C4-2B (cell line): ENCODE measurements around the gene BICRA.
"Not testable (repeated sequence)": the region's sequence is repeated elsewhere in the genome, so short reads cannot be mapped to it uniquely, and the experiment has no call there.

ENCODE experiments used
- H3K27ac ChIP-seq: fragments of 450-650 bp; 2 replicates; pipeline ENCODE4 v1.5.1; 2017
- ZFX ChIP-seq: fragments of 450-650 bp; IDR thresholded peaks from 2 replicates; pipeline ENCODE4 v1.6.1; 2017
- TF ChIP-seq, protein P1 (sequence below): fragments of 450-650 bp; conservative IDR thresholded peaks from 2 replicates; pipeline ENCODE4 v1.5.1; 2017; ENCODE audit warnings: mild to moderate bottlenecking

Gene BICRA

DNA sequence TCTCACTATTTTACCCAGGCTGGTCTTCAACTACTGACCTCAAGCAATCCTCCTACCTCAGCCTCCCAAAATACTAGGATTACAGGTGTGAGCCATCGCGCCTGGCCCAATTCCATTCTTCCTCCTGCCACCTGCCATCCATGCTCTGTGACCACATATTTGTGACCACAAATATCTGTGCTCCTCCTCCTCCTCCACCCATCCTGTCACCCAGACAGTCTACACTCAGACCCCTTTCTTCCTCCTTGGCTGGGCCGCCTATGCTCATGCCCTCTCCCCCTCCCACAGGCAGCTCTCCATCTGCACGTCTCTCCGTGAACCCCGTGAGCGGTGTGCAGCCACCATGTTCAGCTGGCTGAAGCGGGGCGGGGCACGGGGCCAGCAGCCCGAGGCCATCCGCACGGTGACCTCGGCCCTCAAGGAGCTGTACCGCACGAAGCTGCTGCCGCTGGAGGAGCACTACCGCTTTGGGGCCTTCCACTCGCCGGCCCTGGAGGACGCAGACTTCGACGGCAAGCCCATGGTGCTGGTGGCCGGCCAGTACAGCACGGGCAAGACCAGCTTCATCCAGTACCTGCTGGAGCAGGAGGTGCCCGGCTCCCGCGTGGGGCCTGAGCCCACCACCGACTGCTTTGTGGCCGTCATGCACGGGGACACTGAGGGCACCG is 107.5 kb downstream of the BICRA start:
- TF ChIP-seq, protein P1, sequence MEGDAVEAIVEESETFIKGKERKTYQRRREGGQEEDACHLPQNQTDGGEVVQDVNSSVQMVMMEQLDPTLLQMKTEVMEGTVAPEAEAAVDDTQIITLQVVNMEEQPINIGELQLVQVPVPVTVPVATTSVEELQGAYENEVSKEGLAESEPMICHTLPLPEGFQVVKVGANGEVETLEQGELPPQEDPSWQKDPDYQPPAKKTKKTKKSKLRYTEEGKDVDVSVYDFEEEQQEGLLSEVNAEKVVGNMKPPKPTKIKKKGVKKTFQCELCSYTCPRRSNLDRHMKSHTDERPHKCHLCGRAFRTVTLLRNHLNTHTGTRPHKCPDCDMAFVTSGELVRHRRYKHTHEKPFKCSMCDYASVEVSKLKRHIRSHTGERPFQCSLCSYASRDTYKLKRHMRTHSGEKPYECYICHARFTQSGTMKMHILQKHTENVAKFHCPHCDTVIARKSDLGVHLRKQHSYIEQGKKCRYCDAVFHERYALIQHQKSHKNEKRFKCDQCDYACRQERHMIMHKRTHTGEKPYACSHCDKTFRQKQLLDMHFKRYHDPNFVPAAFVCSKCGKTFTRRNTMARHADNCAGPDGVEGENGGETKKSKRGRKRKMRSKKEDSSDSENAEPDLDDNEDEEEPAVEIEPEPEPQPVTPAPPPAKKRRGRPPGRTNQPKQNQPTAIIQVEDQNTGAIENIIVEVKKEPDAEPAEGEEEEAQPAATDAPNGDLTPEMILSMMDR: no peak
- no peak for TF ChIP-seq ZFX
- H3K27ac ChIP-seq: no peak overlapping the region

DNA sequence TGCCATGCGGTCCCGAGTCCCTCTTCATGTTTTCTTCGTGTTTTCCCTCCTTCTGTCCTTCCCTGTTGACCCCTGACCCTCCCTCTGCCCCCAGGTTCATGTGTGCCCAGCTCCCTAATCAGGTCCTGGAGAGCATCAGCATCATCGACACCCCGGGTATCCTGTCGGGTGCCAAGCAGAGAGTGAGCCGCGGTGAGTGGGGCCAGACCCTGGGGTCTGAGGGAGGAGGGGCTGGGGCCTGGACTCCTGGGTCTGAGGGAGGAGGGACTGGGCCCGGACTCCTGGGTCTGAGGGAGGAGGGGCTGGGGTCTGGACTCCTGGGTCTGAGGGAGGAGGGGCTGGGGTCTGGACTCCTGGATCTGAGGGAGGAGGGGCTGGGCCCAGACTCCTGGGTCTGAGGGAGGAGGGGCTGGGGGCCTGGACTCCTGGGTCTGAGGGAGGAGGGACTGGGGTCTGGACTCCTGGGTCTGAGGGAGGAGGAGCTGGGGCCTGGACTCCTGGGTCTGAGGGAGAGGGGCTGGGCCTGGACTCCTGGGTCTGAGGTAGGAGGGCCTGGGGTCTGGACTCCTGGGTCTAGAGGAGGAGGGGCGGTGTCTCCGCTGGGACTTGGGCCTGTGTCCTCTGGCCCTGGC is 109.6 kb downstream of the BICRA start:
- H3K27ac ChIP-seq: not testable (repeated sequence)

DNA sequence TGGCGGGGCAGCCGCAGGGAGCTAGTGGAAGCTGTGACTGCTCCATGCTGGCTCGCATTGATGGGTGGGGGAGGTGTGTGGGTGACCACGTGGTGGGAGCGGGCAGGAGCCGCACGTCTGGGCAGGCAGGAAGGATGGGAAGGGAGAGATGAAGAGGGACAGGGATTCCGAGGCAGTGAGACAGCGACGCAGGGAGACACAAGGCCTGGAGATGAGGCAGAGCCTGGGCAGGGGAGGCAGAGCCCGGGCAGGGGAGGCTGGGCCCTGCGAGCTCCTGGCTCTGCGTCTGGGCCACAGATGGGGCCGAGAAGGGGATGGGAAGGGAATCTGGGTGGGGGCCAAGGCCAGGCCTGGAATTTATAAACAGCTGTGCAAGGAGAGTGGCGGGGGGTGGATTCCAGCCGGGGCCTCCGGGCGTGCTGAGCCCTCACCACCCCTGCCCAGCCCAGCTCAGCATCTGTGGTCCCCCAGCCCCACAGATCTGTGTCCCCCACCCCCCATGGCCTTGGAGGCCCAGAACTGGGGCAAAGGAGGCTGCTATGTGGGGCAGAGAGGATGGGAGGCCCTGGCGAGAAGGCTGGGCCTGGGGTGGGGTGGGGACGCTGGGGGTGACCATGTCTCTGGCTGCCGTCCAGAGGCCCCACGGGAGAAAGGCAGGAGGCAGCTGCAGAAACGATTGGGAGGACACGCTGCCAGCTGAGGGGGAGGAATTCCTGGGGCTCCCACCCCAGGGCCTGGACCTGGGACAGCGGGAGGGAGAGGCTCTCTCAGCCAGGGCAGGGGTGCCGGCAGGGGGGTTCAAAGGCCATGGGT is 110.3 kb downstream of the BICRA start:
- TF ChIP-seq ZFX: no peak
- TF ChIP-seq, protein P1: no peak
- H3K27ac ChIP-seq: no peak overlapping the region

DNA sequence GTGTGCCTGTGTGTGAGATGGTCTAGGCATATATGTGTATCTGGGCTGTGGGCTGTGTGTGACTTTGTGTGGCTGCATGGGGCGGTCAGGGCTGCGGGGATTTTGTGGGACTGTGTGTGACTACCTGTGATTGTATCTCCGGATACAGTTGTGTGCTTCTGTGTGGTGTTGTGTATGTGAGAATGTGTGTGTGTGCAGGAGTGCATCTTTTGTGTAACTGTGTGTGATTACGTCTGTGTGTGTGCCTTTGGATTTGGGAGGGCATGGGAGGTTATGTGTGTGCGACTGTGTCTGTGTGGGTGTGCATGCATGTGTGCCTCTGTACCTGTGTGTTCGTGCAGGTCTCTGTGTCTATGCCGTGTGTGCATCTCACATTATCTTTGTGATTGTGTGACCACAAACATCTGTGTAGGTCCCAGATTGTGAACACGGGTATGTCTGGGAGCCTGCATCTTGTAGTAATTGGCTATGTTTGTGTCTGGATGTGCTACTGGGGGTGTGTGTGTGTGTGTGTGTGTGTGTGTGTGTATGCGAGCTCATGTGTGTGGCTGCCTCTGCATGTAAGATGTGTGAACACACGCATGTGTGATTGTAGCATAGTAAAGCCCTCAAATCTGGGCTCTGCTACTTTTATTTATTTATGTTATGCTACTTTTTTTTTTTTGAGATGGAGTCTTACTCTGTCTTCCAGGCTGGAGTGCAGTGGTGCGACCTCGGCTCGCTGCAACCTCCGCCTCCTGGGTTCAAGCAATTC is 111.9 kb downstream of the BICRA start:
- no peak overlapping the region for H3K27ac ChIP-seq
- no peak for TF ChIP-seq ZFX
- TF ChIP-seq, protein P1: no peak

DNA sequence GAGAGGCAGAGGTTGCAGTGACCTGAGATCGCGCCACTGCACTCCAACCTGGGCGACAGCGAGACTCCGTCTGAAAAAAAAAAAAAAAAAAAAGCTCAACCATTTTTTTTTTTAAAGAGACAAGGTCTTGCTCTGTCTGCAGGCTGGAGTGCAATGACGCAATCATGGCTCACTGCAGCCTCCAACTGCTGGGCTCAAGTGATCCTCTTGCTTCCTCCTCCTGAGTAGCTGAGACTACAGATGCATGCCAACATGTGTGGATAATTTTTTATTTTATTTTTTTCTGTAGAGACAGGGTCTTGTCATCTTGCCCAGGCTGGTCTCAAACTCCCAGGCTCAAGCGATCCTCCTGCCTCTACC is 114.6 kb downstream of the BICRA start:
- TF ChIP-seq ZFX: no peak
- TF ChIP-seq, protein P1: no peak
- no peak overlapping the region for H3K27ac ChIP-seq

DNA sequence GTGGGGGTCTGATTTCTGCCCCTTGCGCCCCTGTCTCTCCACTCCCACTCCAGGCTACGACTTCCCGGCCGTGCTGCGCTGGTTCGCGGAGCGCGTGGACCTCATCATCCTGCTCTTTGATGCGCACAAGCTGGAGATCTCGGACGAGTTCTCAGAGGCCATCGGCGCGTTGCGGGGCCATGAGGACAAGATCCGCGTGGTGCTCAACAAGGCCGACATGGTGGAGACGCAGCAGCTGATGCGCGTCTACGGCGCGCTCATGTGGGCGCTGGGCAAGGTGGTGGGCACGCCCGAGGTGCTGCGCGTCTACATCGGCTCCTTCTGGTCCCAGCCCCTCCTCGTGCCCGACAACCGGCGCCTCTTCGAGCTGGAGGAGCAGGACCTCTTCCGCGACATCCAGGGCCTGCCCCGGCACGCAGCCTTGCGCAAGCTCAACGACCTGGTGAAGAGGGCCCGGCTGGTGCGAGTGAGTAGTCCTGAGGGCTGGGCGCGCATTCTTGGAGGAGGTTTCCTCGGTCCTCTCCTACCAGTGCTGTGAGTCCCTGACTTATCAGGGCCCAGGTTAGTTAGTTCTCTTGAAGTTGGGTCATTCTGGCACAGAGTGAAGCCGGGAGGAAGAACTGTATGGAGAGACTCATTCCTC is 116.9 kb downstream of the BICRA start:
- no peak for TF ChIP-seq ZFX
- TF ChIP-seq, protein P1: no peak
- no peak overlapping the region for H3K27ac ChIP-seq

DNA sequence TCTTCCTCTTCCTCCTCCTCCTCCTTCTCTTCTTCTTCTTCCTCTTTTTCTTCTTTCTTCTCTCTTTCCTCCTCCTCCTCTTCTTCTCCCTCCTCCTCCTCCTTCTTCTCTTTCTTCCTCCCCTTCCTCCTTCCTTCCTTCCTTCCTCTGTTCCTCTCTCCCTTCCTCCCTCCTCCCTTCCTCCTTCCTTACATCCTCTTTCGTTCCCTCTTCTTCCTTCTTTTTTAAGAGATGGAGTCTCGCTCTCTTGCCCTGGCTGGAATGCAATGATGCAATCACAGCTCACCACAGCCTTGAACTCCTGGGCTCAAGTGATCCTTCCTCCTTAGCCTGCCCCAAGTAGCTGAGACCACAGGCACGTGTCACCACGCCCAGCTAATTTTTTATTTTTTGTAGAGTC is 117.5 kb downstream of the BICRA start:
- TF ChIP-seq, protein P1: no peak
- no peak for TF ChIP-seq ZFX
- no peak overlapping the region for H3K27ac ChIP-seq

DNA sequence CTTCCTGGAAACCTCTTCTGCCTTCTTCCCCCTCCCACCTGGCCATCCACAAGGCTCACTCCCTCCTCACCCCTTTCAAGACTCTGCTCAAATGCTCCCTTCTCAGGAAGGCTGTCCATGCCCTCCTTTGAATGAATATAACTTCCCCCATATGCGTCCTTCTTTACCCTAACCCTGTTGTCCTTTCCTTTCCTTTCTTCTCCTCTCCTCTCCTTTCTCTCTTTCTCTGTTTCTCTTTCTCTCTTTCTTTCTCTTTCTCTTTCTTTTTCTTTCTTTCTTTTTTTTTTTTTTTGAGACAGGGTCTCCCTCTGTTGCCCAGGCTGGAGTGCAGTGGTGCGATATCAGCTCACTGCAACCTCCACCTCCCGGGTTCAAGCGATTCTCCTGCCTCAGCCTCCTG is 119.4 kb downstream of the BICRA start:
- H3K27ac ChIP-seq: not testable (repeated sequence)
